NK-92 (cell line): ENCODE results near the gene CNOT8.
"Not testable (repeated sequence)": the region's sequence is repeated elsewhere in the genome, so short reads cannot be mapped to it uniquely, and the experiment has no call there.

Experiments
- DNase-seq: peaks from one replicate; lab custom pipeline; 2025; ENCODE audit not compliant: unreplicated experiment; lab: John Stamatoyannopoulos, UW

Gene CNOT8

DNA sequence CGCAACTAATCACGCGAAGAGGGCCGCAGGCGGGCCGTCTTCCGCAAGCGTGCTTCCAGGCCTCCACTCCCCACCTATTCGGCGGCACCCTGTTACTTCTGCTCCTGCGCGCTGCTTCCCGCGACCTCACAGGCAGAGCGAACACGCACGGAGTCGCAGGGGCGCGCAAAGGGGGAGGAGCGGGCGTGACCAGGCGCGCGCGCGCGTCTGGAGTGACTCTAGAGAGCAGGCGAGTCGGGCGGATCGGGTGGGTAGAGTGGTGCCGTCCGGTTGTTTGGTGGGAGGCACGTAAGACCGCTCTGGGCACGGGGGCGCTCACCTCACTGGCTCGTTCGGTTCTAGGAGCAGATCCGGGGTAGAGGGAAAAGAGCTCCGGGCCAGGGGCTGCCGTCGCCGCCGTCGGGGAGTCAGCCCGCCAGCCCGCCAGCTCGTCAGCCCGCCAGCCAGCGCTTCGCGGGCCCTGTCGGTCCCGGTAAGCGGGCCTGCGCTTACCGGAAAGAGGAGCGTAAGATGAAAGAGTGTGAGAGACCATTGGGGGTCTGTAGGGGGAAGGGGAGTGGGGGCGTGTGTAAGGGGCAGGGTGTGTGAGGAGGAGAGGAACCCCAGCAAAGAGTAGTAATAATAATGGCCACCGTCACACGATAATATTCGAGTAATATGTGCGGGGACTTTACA is at the start of gene CNOT8:
TSS of gene CNOT8 (plus strand) at position 331 of the 675 bp plus-strand sequence. CDS start 4,652 bp downstream, outside the sequence.
- DNase-seq: peak; percentile 84

DNA sequence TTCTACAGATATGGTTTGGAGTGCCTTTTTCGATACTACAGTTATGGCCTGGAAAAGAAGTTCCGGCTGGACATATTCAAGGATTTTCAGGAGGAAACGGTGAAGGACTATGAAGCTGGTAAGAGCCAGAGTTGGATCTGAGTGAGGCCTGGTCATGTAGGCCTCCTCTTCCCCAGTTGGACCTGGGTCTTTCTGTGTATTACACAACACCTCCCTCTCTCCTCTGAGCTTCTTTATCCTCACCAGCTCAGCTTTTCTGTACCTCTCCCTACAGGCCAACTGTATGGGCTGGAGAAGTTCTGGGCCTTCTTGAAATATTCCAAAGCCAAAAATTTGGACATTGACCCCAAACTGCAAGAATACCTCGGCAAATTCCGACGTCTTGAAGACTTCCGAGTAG is 47.2 kb upstream of the CNOT8 start:
- DNase-seq: no peak

DNA sequence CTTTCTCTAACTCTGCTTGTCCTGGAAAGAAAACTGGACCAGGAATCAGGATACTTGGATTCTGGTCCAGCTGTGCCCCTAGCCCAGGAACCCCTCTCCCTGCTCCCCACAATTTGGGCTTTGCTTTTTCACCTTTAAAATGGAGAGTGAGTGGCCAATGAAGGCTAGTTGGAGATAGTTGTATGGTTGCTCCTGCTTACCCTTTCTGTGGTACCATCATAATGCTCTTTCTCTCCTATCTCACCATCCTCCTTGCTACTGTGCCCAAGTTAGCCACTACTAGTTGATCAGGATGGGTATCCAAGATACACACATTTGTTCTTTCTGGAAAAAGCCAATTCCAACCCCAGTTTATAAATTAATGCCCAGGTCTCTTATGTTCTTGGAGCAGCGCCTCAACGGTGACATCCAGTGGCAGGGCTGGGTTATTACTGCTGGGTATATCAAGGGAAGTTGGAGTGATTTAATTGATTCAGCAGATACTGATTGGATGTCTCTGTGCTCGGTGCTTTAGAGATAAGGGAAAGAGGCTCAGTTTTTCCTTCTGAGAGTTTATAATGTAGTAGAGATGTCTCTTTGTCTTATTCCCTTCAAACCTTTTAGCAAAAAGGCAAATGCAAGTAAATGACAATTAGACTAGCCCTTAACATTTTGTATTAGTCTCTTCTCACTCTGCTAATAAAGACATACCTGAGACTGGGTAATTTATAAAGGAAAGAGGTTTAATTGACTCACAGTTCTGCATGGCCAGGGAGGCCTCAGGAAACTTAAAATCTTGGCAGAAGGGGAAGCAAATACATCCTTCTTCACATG is 46.6 kb upstream of the CNOT8 start:
- DNase-seq: no peak

DNA sequence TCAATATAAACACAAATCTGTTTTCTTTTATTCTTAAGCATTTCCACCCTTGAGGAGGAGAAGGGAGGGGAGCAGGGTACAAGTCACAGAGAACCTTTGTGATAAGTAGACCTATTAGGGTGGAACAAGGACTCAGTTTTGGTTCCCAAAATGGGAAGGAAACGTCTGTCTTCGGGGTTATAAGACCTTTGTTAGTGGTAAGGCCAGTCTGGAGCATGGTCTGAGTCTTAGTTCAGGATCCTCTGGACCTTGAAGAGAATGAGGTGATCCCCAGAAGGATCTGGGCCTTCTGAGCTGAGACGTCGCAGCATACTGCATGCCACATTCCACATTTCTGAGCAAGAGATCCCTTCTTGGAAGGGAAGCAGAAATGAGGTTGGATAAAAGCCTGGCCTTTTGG is 45.3 kb upstream of the CNOT8 start:
- DNase-seq: no peak

DNA sequence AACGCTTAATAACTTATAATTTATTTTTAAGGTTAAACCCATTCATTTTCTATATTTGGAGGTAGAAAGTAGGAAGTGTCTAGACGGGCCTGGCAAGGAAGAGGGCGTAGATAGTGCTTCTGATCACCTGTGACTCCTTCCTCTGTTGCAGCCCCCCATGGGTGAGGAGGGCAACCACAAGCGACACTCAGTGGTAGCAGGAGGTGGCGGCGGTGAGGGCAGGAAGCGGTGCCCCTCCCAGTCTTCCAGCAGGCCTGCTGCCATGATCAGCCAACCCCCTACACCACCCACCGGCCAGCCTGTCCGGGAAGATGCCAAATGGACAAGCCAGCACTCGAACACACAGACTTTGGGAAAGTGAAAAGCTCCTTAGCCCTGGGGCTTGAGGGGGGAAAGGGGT is 44.7 kb upstream of the CNOT8 start:
- no peak for DNase-seq

DNA sequence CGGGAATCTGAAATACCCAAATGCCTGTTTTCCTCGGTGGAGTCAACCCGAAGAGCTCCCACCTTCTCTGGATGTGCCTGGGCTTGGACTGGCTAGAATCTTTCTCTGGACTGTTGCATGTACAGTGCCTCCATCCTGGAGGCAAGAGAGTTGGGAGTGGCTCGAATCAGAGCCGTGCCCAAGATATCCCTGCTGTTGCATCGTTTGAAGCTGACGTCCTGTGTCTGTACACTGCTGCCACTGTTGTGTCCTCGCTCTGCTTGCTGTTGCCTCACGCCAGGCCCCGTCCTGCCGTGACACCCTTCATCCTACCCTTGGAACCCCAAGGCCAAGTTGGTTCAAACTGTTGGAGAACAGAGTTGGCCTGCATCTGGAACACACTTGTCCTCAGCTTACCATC is 43.4 kb upstream of the CNOT8 start:
- no peak for DNase-seq

DNA sequence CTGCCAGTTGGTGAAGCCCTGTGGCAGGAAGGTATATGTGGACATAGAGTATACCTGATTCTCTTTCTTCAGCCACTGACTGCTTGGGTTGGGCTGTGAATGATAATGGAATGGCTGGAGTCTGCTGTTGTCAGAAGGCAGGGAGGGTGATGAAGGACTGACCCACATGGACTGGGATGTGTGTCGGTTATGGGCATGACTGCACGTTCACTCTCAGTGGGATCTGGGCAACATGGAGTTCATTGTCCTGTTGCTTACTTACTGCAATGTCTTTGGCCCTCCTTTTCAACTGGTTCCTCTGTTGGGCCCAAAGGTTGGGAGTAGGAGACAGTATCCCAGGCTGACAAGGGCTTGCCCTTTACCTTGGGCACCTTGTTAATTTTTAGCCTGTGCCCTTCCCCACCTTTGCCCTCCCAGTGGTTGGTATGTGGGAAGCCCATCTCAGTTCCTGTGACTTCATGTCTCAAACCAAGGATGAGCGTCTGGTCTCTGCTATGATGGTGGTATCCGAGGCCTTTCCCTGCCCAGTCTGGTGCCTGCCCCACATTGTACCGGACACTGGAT is 42.7 kb upstream of the CNOT8 start:
- no peak for DNase-seq

DNA sequence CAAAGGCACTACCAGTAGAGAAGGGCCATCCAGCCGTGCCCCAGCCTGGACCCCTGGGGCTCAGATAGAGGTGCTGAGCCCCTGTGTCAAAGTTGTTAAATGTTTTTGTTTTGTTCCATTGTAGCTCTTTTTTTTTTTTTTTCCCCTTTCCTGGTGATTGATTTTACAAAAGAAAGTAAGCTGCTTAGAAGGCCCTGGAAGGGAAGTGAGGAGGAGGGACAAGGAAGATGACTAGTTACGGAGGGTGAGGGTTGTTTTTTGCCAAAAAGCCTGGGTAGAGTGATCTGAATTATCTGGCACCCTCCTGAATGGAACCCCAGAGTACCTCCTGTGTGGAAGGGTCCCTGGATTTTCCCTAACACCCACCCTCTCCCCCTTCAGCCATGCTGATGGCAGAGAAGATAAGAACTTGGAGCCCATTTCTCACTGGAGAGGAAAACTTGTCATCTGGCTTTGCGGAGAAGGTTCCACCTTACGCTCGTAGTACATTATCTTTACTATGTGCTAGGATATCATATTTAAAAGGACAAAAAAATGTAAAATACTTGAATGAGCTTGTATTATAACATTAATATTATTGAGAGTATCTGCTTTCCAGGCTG is 41.4 kb upstream of the CNOT8 start:
- DNase-seq: no peak

DNA sequence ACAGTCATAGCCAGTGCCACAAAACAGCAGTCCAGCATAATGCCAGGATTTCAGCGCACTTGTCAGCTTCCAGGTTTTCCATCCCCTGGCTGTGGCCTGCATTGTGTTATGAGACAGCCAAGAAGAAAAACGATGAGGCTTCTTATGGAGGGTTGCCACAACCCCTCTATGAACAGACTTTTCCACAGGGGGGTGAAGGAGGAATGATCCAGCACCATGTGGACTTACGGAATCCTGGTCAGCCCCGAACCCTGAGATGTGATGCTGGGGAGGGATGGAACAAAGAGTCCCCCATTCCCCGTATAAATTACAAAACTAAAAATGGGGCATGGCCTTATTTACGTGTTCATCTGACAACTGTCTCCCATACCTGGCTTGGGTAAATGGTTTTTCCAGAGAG is 40.6 kb upstream of the CNOT8 start:
- DNase-seq: no peak

DNA sequence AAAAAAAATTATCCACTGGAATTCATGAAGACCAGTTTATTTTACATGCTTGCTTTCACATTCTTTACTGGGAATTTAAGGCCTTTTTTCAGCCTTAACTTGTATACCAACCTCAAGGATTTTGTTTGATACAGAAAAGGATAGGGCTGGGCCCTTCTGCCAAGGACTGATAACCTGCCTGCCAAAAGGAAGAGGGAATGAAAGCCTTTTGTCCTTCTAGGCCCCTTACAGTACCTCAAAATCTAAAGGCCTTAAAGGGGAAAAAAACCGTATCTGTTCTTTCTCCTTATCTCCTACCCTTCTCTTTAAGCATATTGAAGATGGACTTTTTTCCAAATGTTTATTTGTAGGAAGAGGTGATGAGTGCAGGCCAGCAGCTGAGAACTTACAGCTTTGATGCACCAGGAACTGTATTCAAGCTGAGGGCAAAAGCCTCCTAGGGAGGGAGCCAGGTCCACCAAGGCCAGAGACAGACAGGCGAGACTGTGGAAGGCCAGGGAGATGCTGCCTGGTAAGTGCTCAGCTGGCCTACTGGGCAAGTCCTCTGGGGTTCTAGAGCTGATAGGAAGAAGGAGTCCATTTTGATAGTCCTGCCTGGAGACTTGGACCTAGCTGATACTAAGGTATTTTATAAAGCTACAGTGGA is 39.8 kb upstream of the CNOT8 start:
- no peak for DNase-seq

DNA sequence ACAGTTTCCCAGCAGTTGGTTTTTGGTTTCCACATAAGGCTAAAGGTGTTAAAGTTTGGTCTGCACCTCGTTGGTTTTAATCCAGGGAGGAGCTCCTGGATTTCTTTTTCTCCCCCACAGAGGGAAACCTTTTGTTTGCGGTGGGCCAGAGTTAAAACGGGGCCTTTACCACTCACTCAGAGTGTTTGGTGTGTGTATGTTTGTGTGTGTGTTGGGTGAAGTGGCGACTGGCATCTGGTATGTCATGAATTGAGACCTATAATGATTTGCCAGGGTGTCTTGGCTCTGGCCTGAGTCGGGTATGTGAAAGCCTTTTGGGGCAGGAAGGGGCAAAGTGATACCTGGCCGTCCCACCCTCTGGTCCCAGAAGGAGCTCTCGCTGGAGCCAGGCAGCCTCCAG is 38.9 kb upstream of the CNOT8 start:
- no peak for DNase-seq

DNA sequence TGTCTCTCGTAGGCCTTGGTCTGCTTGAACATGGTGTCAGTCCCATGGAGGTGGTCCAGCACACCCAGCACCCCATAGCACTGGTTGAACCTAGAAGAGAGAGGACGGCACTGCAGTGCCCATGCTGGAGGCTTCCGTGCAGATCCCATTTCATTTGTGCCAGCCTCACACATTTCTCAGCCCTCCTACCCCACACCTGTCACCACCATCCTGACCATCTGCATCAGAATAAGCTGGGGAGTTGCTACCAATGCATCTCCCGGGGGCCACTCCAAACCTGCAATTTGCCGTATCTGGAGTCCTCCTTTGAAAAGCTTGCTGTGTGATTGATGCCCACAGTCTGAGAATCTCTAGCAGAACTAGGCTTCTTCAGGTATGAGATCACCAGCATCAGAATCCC is 38.0 kb upstream of the CNOT8 start:
- DNase-seq: no peak

DNA sequence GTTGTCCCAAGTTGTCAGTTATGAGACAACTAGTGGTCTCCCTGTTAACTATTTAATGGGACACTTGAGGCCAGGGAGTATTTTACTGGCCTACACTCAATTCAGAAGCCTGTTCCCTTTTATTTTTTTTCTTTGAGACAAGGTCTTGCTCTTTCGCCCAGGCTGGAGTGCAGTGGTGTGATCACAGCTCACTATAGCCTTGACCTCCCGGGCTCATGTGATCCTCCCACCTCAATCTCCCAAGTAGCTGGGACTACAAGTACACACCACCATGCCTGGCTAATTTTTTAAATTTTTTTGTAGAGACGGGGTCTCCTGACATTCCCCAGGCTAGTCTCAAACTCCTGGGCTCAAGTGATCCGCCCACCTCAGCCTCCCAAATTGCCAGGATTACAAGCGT is 35.5 kb upstream of the CNOT8 start:
- DNase-seq: not testable (repeated sequence)

DNA sequence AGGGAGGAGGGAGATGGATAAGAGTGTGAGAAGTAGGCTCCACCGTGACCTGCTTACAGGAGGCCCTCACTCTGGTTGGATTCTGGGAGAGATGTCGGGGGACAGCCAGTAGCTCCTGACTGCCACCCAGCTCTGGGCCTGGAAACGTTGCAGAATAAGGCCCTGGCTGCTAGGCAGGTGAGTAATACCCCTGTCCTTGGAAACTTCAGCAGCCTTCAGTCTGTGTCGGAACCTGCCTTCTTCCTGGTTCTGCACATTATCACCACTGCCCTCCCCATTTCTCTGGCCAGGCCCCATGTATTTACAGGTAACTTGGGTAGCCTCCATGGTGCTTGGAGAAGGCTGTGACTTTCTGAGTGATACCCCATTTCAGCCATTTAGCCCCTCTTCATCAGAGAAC is 34.8 kb upstream of the CNOT8 start:
- DNase-seq: no peak

DNA sequence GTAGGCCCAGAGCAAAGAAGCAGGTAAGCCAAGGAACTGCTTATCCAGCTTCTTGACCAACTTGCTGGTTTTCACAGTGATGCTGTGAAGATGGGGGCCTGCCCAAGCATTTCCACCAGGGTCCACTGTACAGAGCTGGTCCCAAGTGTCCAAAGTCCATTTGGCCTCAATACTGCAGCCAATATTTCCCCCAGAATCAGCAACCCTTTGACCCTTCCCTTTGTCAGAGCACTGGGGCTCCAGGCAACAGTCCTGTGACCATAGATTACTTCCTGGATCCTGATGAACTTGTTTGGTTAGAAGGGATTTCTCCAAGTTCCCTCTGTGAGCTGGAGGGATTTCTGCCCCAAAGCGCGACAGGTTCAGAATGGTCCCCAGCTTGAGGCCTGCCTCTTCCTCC is 34.4 kb upstream of the CNOT8 start:
- no peak for DNase-seq

DNA sequence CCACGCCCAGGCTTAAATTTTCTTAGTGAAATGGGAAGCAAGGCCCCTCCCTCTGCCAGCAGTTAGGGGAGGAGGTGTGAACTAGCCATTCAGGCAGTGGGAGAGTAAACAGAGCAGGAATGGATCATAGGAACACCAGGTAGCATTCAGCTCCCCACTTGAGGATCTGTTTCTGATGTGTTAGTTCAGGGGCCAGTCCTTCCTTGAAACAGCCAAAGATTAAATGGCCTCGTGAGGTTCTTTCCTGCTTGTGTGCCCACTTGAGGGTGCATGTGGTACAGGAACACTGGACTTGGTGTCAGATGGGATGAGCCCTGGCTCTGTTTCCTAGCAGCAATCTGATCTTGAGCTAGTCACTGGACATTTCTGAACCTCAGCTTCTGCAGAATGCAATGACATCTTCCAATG is 29.2 kb upstream of the CNOT8 start:
- DNase-seq: no peak

DNA sequence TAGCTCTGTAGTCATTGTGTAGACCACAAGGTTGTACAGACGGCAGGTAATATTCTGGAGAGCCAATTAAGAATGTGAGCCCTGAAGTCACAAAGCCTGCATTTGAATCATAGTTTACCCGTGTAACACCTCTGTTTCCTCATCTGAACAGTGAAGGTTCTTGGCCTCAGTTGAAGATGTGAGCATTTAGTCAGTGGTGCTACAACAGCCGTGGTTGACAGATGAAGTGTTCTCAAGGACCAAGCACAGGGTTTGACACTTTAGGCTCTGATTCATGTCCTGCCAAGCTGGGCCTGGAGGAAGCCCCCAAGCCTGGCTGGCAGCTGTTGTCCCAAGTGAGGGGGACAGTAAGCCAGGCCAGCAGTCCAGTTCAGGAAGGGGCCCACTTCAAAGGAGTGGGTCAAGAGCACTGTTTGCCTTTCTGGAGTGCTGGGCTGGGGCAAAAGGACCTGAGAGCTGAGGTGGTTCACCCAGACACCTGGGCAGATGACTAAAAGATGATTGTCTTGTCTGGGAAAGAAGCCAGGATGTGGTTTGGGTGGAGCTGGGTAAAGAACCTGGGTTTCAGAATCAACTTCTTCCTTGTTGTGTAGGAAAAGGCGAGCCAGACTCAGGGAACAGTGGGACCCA is 28.7 kb upstream of the CNOT8 start:
- DNase-seq: no peak

DNA sequence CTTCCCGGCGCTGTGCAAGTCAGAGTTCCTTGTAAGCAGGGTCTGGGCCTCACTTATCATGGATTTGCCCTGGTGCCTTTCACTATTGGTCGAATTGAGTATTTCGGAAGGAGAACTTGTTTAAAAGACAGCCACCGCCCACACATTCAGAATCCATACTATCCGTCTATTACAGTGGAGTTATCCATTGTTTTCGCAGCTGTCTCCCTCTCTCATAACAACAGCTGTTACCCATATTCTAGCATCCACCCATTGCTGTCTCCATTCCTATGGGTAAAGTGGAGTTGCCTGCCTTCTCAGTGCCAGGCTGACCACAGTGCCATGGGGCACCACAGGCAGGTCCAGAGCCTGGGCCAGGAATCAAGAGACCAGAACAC is 28.2 kb upstream of the CNOT8 start:
- no peak for DNase-seq

DNA sequence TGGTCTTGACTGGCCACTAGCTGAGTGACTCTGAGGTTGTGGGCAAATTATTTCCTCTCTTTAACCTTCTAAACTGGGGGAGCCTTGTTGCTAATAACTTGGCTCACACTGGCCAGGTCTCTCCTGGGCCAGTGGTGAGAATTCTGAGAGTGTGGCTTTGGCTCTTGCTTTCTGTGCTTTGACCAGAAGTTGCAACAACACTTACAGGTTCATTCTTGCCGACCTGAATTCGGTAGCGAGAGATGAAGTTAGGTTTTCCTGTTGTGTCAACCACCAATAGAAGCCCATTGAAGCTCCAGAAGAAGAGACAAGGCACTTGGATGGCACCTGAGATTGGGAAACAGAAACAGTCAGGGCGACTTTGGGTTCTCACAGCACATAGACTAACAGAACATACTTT is 27.8 kb upstream of the CNOT8 start:
- no peak for DNase-seq

DNA sequence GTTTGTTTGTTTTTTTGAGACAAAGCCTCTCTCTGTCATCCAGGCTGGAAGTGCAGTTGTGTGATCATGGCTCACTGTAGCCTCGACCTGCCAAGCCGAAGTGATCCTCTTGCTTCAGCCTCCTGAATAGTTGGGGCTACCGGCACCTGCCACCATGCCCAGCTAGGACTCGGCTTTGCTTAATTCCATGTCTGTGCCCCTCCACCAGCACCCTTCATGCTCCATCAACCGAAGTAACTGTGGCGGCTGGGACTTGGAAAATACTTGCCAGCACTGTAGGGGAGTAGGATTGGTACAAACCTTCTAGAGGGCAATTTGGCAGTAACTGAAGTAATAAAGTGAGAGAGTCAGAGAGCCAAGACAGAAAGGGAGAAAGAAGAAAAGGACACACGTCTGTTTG is 27.0 kb upstream of the CNOT8 start:
- no peak for DNase-seq

DNA sequence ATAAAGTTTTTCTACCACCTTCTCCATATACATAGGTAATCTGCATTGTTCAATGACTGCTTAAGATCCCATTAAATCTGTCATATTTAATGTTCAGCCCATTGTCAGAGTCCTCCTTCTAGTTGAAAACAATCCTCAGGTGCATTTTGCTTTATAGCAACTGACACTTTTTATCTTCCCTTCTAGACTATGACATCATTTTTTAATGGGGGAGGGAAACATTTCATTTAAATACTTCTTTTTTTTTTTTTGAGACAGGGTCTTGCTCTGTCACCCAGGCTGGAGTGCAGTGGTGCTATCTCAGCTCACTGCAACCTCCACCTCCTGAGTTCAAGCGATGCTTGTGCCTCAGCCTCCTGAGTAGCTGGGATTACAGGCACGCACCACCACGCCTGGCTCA is 25.6 kb upstream of the CNOT8 start:
- DNase-seq: not testable (repeated sequence)
